HG03342 (cell line): Measurements from ENCODE around the gene DOP1B.
A peak's percentile ranks its signal among the peaks of the same experiment; 100 is the strongest.
"Not testable (repeated sequence)": the region's sequence is repeated elsewhere in the genome, so short reads cannot be mapped to it uniquely, and the experiment has no call there.

Experiments used
- ATAC-seq: cut with Tn5 transposase; IDR thresholded peaks from one replicate; pipeline ENCODE4 v1.9.1; 2021; ENCODE audit warnings: mild to moderate bottlenecking, moderate library complexity; ENCODE audit not compliant: unreplicated experiment

The DOP1B gene

GRCh38 chr21:36135391-36136102 is 21.1 kb upstream of the DOP1B start:
- no peak for ATAC-seq

- ATAC-seq: not testable (repeated sequence)
Measured at GRCh38 chr21:36139791-36140190, 16.8 kb upstream of the DOP1B start.

GRCh38 chr21:36141513-36141925 is 15.1 kb upstream of the DOP1B start:
- ATAC-seq: peak; percentile 82

- not testable (repeated sequence) for ATAC-seq
Measured at GRCh38 chr21:36144233-36144632, 12.4 kb upstream of the DOP1B start.

- no peak for ATAC-seq
Measured at GRCh38 chr21:36145259-36145658, 11.4 kb upstream of the DOP1B start.

GRCh38 chr21:36147911-36148310 is 8.7 kb upstream of the DOP1B start:
- ATAC-seq: no peak

GRCh38 chr21:36148886-36149285 is 7.7 kb upstream of the DOP1B start:
- ATAC-seq: no peak

GRCh38 chr21:36149788-36150711 is 6.6 kb upstream of the DOP1B start:
- ATAC-seq: peak; percentile 74

GRCh38 chr21:36155603-36156338 is 853 bp upstream of the DOP1B start:
- ATAC-seq: no peak

GRCh38 chr21:36156339-36156814 is 247 bp upstream of the DOP1B start:
- ATAC-seq: peak; percentile 85

- ATAC-seq: no peak
Measured at GRCh38 chr21:36159356-36159921, 2.8 kb downstream of the DOP1B start.

GRCh38 chr21:36160850-36161178 is 4.2 kb downstream of the DOP1B start:
- no peak for ATAC-seq

GRCh38 chr21:36162631-36163030 is 6.0 kb downstream of the DOP1B start:
- no peak for ATAC-seq

GRCh38 chr21:36163750-36164741 is 7.4 kb downstream of the DOP1B start:
- ATAC-seq: no peak

GRCh38 chr21:36165356-36165755 is 8.7 kb downstream of the DOP1B start:
- no peak for ATAC-seq

- no peak for ATAC-seq
Measured at GRCh38 chr21:36166705-36167104, 10.1 kb downstream of the DOP1B start.

GRCh38 chr21:36167541-36167940 is 10.9 kb downstream of the DOP1B start:
- ATAC-seq: no peak

GRCh38 chr21:36169470-36170128 is 13.0 kb downstream of the DOP1B start:
- no peak for ATAC-seq

GRCh38 chr21:36170823-36171222 is 14.2 kb downstream of the DOP1B start:
- no peak for ATAC-seq
